ENCODE data around the gene GPC5.

GPC5 gene

GRCh38 chr13:91986761-91987483 lies 588.5 kb downstream of the GPC5 start:
- DNase-seq (ENCODE audit: low read depth), result no peak

GRCh38 chr13:91988331-91988730 lies 589.9 kb downstream of the GPC5 start:
- DNase-seq (ENCODE audit: low read depth), result no peak

GRCh38 chr13:92012787-92013186 lies 614.4 kb downstream of the GPC5 start:
- DNase-seq (ENCODE audit: low read depth), result no peak

- no peak for DNase-seq (ENCODE audit: low read depth)
Observed at GRCh38 chr13:92017737-92018136, 619.3 kb downstream of the GPC5 start.

- no peak for DNase-seq (ENCODE audit: low read depth)
Observed at GRCh38 chr13:92028695-92029094, 630.3 kb downstream of the GPC5 start.

GRCh38 chr13:92029641-92030040 lies 631.2 kb downstream of the GPC5 start:
- no peak for DNase-seq (ENCODE audit: low read depth)

GRCh38 chr13:92038905-92039304 lies 640.5 kb downstream of the GPC5 start:
- DNase-seq (ENCODE audit: low read depth), result no peak

GRCh38 chr13:92042522-92042921 lies 644.1 kb downstream of the GPC5 start:
- DNase-seq (ENCODE audit: low read depth), result no peak

GRCh38 chr13:92044351-92044750 lies 645.9 kb downstream of the GPC5 start:
- no peak for DNase-seq (ENCODE audit: low read depth)

GRCh38 chr13:92054389-92054788 lies 656.0 kb downstream of the GPC5 start:
- no peak for DNase-seq (ENCODE audit: low read depth)

GRCh38 chr13:92074658-92075057 lies 676.2 kb downstream of the GPC5 start:
- no peak for DNase-seq (ENCODE audit: low read depth)

GRCh38 chr13:92097337-92097903 lies 699.0 kb downstream of the GPC5 start:
- no peak for DNase-seq (ENCODE audit: low read depth)

- DNase-seq (ENCODE audit: low read depth), result no peak
Observed at GRCh38 chr13:92101801-92102200, 703.4 kb downstream of the GPC5 start.

GRCh38 chr13:92103689-92104153 lies 705.3 kb downstream of the GPC5 start:
- DNase-seq (ENCODE audit: low read depth), result no peak

GRCh38 chr13:92122186-92122853 lies 723.9 kb downstream of the GPC5 start:
- no peak for DNase-seq (ENCODE audit: low read depth)

GRCh38 chr13:92126399-92126798 lies 728.0 kb downstream of the GPC5 start:
- no peak for DNase-seq (ENCODE audit: low read depth)

GRCh38 chr13:92135509-92135908 lies 737.1 kb downstream of the GPC5 start:
- no peak for DNase-seq (ENCODE audit: low read depth)

GRCh38 chr13:92136449-92137155 lies 738.2 kb downstream of the GPC5 start:
- DNase-seq (ENCODE audit: low read depth), result no peak

- no peak for DNase-seq (ENCODE audit: low read depth)
Observed at GRCh38 chr13:92137520-92137919, 739.1 kb downstream of the GPC5 start.

GRCh38 chr13:92143766-92144165 lies 745.3 kb downstream of the GPC5 start:
- no peak for DNase-seq (ENCODE audit: low read depth)

- no peak for DNase-seq (ENCODE audit: low read depth)
Observed at GRCh38 chr13:92150606-92151005, 752.2 kb downstream of the GPC5 start.

- DNase-seq (ENCODE audit: low read depth), result no peak
Observed at GRCh38 chr13:92158346-92158745, 759.9 kb downstream of the GPC5 start.

- no peak for DNase-seq (ENCODE audit: low read depth)
Observed at GRCh38 chr13:92164822-92165221, 766.4 kb downstream of the GPC5 start.
